SJCRH30 (cell line): ENCODE measurements around the gene LZTS3. TPM values are rescaled to one million over a fixed set of nuclear protein-coding genes. Genes with fewer than 3 reads are reported as not detected.
"Not testable (repeated sequence)": the region's sequence is repeated elsewhere in the genome, so short reads cannot be mapped to it uniquely, and the experiment has no call there.

Experiments used
- DNase-seq, 2 experiments: peaks; one replicate each; pipeline ENCODE4 v3.0.0-alpha.2; 2015 to 2020
- H3K27ac ChIP-seq: fragments of 250-450 bp; sonication (Bioruptor Pico); 2 replicates; pipeline ENCODE4 v1.5.1; 2020; ENCODE audit warnings: mild to moderate bottlenecking, moderate library complexity
- H3K27me3 ChIP-seq: fragments of 250-450 bp; sonication (Bioruptor Pico); 2 replicates; pipeline ENCODE4 v1.5.1; 2020; ENCODE audit warnings: mild to moderate bottlenecking, moderate library complexity
- H3K36me3 ChIP-seq: fragments of 250-450 bp; sonication (Bioruptor Pico); 2 replicates; pipeline ENCODE4 v1.5.1; 2020; ENCODE audit warnings: mild to moderate bottlenecking, moderate library complexity
- H3K4me1 ChIP-seq: fragments of 250-450 bp; sonication (Bioruptor Pico); 2 replicates; pipeline ENCODE4 v1.5.1; 2020; ENCODE audit warnings: mild to moderate bottlenecking, moderate library complexity
- H3K4me3 ChIP-seq: fragments of 250-450 bp; sonication (Bioruptor Pico); 2 replicates; pipeline ENCODE4 v1.5.1; 2020; ENCODE audit warnings: mild to moderate bottlenecking, moderate library complexity
- H3K9me3 ChIP-seq: fragments of 250-450 bp; sonication (Bioruptor Pico); replicated peaks from 2 replicates; pipeline ENCODE4 v1.5.1; 2020; ENCODE audit warnings: mild to moderate bottlenecking, moderate library complexity
- total RNA-seq: library from RNA; depleted of rRNA; stranded (reverse); fragments of >200 nt; shearing (Covaris generic); gene quantifications from 2 replicates; pipeline ENCODE4 v1.2.3, GENCODE V29; 2014

The LZTS3 gene
- total RNA-seq, 1 experiment from 2014 or later, result 3.2 TPM

GRCh38 chr20:3199976-3200755, 26.8 kb upstream of the LZTS3 start:
- no peaks in the 10 kb centered on the region for H3K9me3 ChIP-seq
- H3K4me3 ChIP-seq, result no peak overlapping the region
- no peaks in the 10 kb centered on the region; the same call in 1 of the 2 replicates for H3K4me1 ChIP-seq
- DNase-seq, result no peak
- no peak overlapping the region for H3K27ac ChIP-seq
- H3K36me3 ChIP-seq, result peaks cover 4% of the 10 kb centered on the region
- no peaks in the 10 kb centered on the region for H3K27me3 ChIP-seq

GRCh38 chr20:3199206-3199605, 25.9 kb upstream of the LZTS3 start:
- no peak overlapping the region for H3K27ac ChIP-seq
- H3K4me1 ChIP-seq, result no peaks in the 10 kb centered on the region; the same call in 1 of the 2 replicates
- peaks cover 7% of the 10 kb centered on the region for H3K36me3 ChIP-seq
- DNase-seq, result no peak
- H3K4me3 ChIP-seq, result no peak overlapping the region
- H3K9me3 ChIP-seq, result no peaks in the 10 kb centered on the region
- H3K27me3 ChIP-seq, result no peaks in the 10 kb centered on the region

- no peak overlapping the region for H3K27ac ChIP-seq
- DNase-seq, result no peak
- no peaks in the 10 kb centered on the region for H3K9me3 ChIP-seq
- no peak overlapping the region for H3K4me3 ChIP-seq
- H3K4me1 ChIP-seq, result no peaks in the 10 kb centered on the region
- H3K27me3 ChIP-seq, result no peaks in the 10 kb centered on the region
- H3K36me3 ChIP-seq, result peaks cover 7% of the 10 kb centered on the region
Observed at GRCh38 chr20:3195590-3196237, 22.4 kb upstream of the LZTS3 start.

- Histone ChIP-seq H3K4me1 (no peaks in the 10 kb centered on the region), H3K4me3 (no peak overlapping the region), H3K27ac (no peak overlapping the region), H3K36me3 (peaks cover 7% of the 10 kb centered on the region), H3K27me3 (no peaks in the 10 kb centered on the region), H3K9me3 (no peaks in the 10 kb centered on the region)
- DNase-seq, result no peak
Observed at GRCh38 chr20:3194617-3195280, 21.4 kb upstream of the LZTS3 start.

GRCh38 chr20:3193806-3194616, 20.7 kb upstream of the LZTS3 start:
- DNase-seq, result no peak
- H3K4me3 ChIP-seq, result no peak overlapping the region
- no peak overlapping the region for H3K27ac ChIP-seq
- H3K27me3 ChIP-seq, result no peaks in the 10 kb centered on the region
- peaks cover 7% of the 10 kb centered on the region for H3K36me3 ChIP-seq
- no peaks in the 10 kb centered on the region for H3K4me1 ChIP-seq
- no peaks in the 10 kb centered on the region for H3K9me3 ChIP-seq

GRCh38 chr20:3192226-3193015, 19.1 kb upstream of the LZTS3 start:
- Histone ChIP-seq H3K36me3 (peaks cover 6% of the 10 kb centered on the region), H3K27ac (no peak overlapping the region), H3K9me3 (no peaks in the 10 kb centered on the region), H3K4me3 (no peak overlapping the region), H3K27me3 (no peaks in the 10 kb centered on the region), H3K4me1 (no peaks in the 10 kb centered on the region)
- no peak for DNase-seq

- peaks cover 3% of the 10 kb centered on the region; the same call in 1 of the 2 replicates for H3K36me3 ChIP-seq
- no peaks in the 10 kb centered on the region for H3K27me3 ChIP-seq
- no peaks in the 10 kb centered on the region for H3K4me1 ChIP-seq
- no peak overlapping the region for H3K4me3 ChIP-seq
- H3K27ac ChIP-seq, result no peak overlapping the region
- no peak for DNase-seq
- no peaks in the 10 kb centered on the region for H3K9me3 ChIP-seq
Observed at GRCh38 chr20:3190681-3191111, 17.3 kb upstream of the LZTS3 start.

- Histone ChIP-seq H3K27ac (no peak overlapping the region), H3K9me3 (no peaks in the 10 kb centered on the region), H3K27me3 (no peaks in the 10 kb centered on the region), H3K4me3 (no peak overlapping the region), H3K4me1 (no peaks in the 10 kb centered on the region), H3K36me3 (peaks cover 3% of the 10 kb centered on the region; the same call in 1 of the 2 replicates)
- DNase-seq, result no peak
Observed at GRCh38 chr20:3189561-3190131, 16.3 kb upstream of the LZTS3 start.

GRCh38 chr20:3188823-3189413, 15.6 kb upstream of the LZTS3 start:
- no peak for DNase-seq
- H3K4me1 ChIP-seq, result no peaks in the 10 kb centered on the region; the same call in 1 of the 2 replicates
- no peak overlapping the region for H3K27ac ChIP-seq
- H3K27me3 ChIP-seq, result no peaks in the 10 kb centered on the region
- no peaks in the 10 kb centered on the region for H3K9me3 ChIP-seq
- no peak overlapping the region for H3K4me3 ChIP-seq
- no peaks in the 10 kb centered on the region for H3K36me3 ChIP-seq

- not testable (repeated sequence) for H3K9me3 ChIP-seq, H3K4me3 ChIP-seq, H3K27me3 ChIP-seq, H3K4me1 ChIP-seq, DNase-seq, H3K36me3 ChIP-seq, H3K27ac ChIP-seq
Observed at GRCh38 chr20:3187861-3188260, 14.5 kb upstream of the LZTS3 start.

- H3K9me3 ChIP-seq, result no peaks in the 10 kb centered on the region
- H3K27ac ChIP-seq, result no peak overlapping the region
- H3K36me3 ChIP-seq, result no peaks in the 10 kb centered on the region
- H3K27me3 ChIP-seq, result no peaks in the 10 kb centered on the region
- no peak overlapping the region for H3K4me3 ChIP-seq
- no peaks in the 10 kb centered on the region; the same call in 1 of the 2 replicates for H3K4me1 ChIP-seq
- DNase-seq, result no peak
Observed at GRCh38 chr20:3183896-3184612, 10.7 kb upstream of the LZTS3 start.

- not testable (repeated sequence) for DNase-seq, H3K36me3 ChIP-seq, H3K27ac ChIP-seq, H3K4me1 ChIP-seq, H3K9me3 ChIP-seq, H3K27me3 ChIP-seq, H3K4me3 ChIP-seq
Observed at GRCh38 chr20:3182429-3182828, 9.1 kb upstream of the LZTS3 start.

- no peaks in the 10 kb centered on the region for H3K27me3 ChIP-seq
- no peaks in the 10 kb centered on the region for H3K9me3 ChIP-seq
- no peak for DNase-seq
- no peaks in the 10 kb centered on the region; the same call in 1 of the 2 replicates for H3K4me1 ChIP-seq
- no peak overlapping the region for H3K4me3 ChIP-seq
- H3K36me3 ChIP-seq, result no peaks in the 10 kb centered on the region
- H3K27ac ChIP-seq, result no peak overlapping the region
Observed at GRCh38 chr20:3181270-3181669, 7.9 kb upstream of the LZTS3 start.
